Measurements from ENCODE around the gene PFKFB3.
"Not testable (repeated sequence)": the region's sequence is repeated elsewhere in the genome, so short reads cannot be mapped to it uniquely, and the experiment has no call there.

Gene PFKFB3

GRCh38 chr10:6236349-6237198 is 33.8 kb downstream of the PFKFB3 start:
- DNase-seq (ENCODE audit: low read depth) = no peak

GRCh38 chr10:6237199-6237530 is 34.4 kb downstream of the PFKFB3 start:
- no peak for DNase-seq (ENCODE audit: low read depth)

- not testable (repeated sequence) for DNase-seq (ENCODE audit: low read depth)
Observed at GRCh38 chr10:6238587-6239212, 36.0 kb downstream of the PFKFB3 start.

GRCh38 chr10:6239213-6239991 is 36.7 kb downstream of the PFKFB3 start:
- peak; percentile 50 for DNase-seq (ENCODE audit: low read depth)

GRCh38 chr10:6240254-6240653 is 37.5 kb downstream of the PFKFB3 start:
- DNase-seq (ENCODE audit: low read depth) = no peak

GRCh38 chr10:6242089-6242488 is 39.4 kb downstream of the PFKFB3 start:
- DNase-seq (ENCODE audit: low read depth) = no peak

GRCh38 chr10:6244510-6244909 is 41.8 kb downstream of the PFKFB3 start:
- DNase-seq (ENCODE audit: low read depth) = no peak

GRCh38 chr10:6247041-6247712 is 44.4 kb downstream of the PFKFB3 start:
- DNase-seq (ENCODE audit: low read depth) = no peak

GRCh38 chr10:6248908-6249307 is 46.2 kb downstream of the PFKFB3 start:
- not testable (repeated sequence) for DNase-seq (ENCODE audit: low read depth)

GRCh38 chr10:6249698-6250097 is 47.0 kb downstream of the PFKFB3 start:
- DNase-seq (ENCODE audit: low read depth) = no peak

- no peak for DNase-seq (ENCODE audit: low read depth)
Observed at GRCh38 chr10:6250745-6251144, 48.0 kb downstream of the PFKFB3 start.

- no peak for DNase-seq (ENCODE audit: low read depth)
Observed at GRCh38 chr10:6254201-6254600, 51.5 kb downstream of the PFKFB3 start.

GRCh38 chr10:6255548-6256061 is 52.9 kb downstream of the PFKFB3 start:
- no peak for DNase-seq (ENCODE audit: low read depth)

GRCh38 chr10:6256439-6256838 is 53.7 kb downstream of the PFKFB3 start:
- DNase-seq (ENCODE audit: low read depth) = no peak

- no peak for DNase-seq (ENCODE audit: low read depth)
Observed at GRCh38 chr10:6259153-6259552, 56.4 kb downstream of the PFKFB3 start.

GRCh38 chr10:6260843-6261242 is 58.1 kb downstream of the PFKFB3 start:
- no peak for DNase-seq (ENCODE audit: low read depth)

GRCh38 chr10:6267941-6268340 is 65.2 kb downstream of the PFKFB3 start:
- DNase-seq (ENCODE audit: low read depth) = no peak

- DNase-seq (ENCODE audit: low read depth) = no peak
Observed at GRCh38 chr10:6269432-6269831, 66.7 kb downstream of the PFKFB3 start.

GRCh38 chr10:6269953-6270867 is 67.5 kb downstream of the PFKFB3 start:
- peak; percentile 39 for DNase-seq (ENCODE audit: low read depth)

- no peak for DNase-seq (ENCODE audit: low read depth)
Observed at GRCh38 chr10:6270951-6271350, 68.2 kb downstream of the PFKFB3 start.

- no peak for DNase-seq (ENCODE audit: low read depth)
Observed at GRCh38 chr10:6271663-6272062, 68.9 kb downstream of the PFKFB3 start.

Data from stimulated activated CD8-positive, alpha-beta memory T cell treated with anti-CD3 and anti-CD28 coated beads, Interleukin-12 subunit alpha, Interleukin-12 subunit beta, amount 100 ng/mL, for 1 hour (primary cell).